GOT3 (cell line): Measurements from ENCODE around the gene DNMT3A.

Experiments used
- DNase-seq: peaks from one replicate; lab custom pipeline; 2025; ENCODE audit warnings: mixed read lengths; lab: John Stamatoyannopoulos, UW

DNMT3A gene

GRCh38 chr2:25373269-25373981, 31.7 kb upstream of the DNMT3A start:
- no peak for DNase-seq

- no peak for DNase-seq
Measured at GRCh38 chr2:25372405-25373268, 30.9 kb upstream of the DNMT3A start.

GRCh38 chr2:25371253-25372241, 29.8 kb upstream of the DNMT3A start:
- no peak for DNase-seq

- DNase-seq, result no peak
Measured at GRCh38 chr2:25369876-25370275, 28.2 kb upstream of the DNMT3A start.

- DNase-seq, result no peak
Measured at GRCh38 chr2:25369439-25369838, 27.7 kb upstream of the DNMT3A start.

GRCh38 chr2:25368660-25369059, 26.9 kb upstream of the DNMT3A start:
- DNase-seq, result no peak

- DNase-seq, result no peak
Measured at GRCh38 chr2:25367296-25367695, 25.6 kb upstream of the DNMT3A start.

- no peak for DNase-seq
Measured at GRCh38 chr2:25366629-25367028, 24.9 kb upstream of the DNMT3A start.

- DNase-seq, result no peak
Measured at GRCh38 chr2:25365241-25365640, 23.5 kb upstream of the DNMT3A start.

- no peak for DNase-seq
Measured at GRCh38 chr2:25363733-25364132, 22.0 kb upstream of the DNMT3A start.

GRCh38 chr2:25362434-25363145, 20.9 kb upstream of the DNMT3A start:
- DNase-seq, result no peak

- DNase-seq, result peak; percentile 74
Measured at GRCh38 chr2:25362049-25362433, 20.3 kb upstream of the DNMT3A start.

GRCh38 chr2:25361261-25362048, 19.7 kb upstream of the DNMT3A start:
- no peak for DNase-seq

GRCh38 chr2:25358836-25359235, 17.1 kb upstream of the DNMT3A start:
- DNase-seq, result no peak

GRCh38 chr2:25358249-25358815, 16.6 kb upstream of the DNMT3A start:
- no peak for DNase-seq

GRCh38 chr2:25356088-25356487, 14.4 kb upstream of the DNMT3A start:
- no peak for DNase-seq

- no peak for DNase-seq
Measured at GRCh38 chr2:25355270-25355669, 13.5 kb upstream of the DNMT3A start.

GRCh38 chr2:25354116-25354515, 12.4 kb upstream of the DNMT3A start:
- no peak for DNase-seq

- no peak for DNase-seq
Measured at GRCh38 chr2:25349397-25349796, 7.7 kb upstream of the DNMT3A start.

- no peak for DNase-seq
Measured at GRCh38 chr2:25347846-25348245, 6.1 kb upstream of the DNMT3A start.
